OCI-LY3 (cell line): ENCODE data around the gene SRP9.
"Not testable (repeated sequence)": the region's sequence is repeated elsewhere in the genome, so short reads cannot be mapped to it uniquely, and the experiment has no call there.

Experiments used
- EZH2phosphoT487 ChIP-seq: fragments of 200-600 bp; shearing (Covaris generic); IDR thresholded peaks from 2 replicates; pipeline ENCODE4 v1.6.1; 2018; ENCODE audit warnings: antibody characterized with exemption, mixed run types, low read depth
- TF ChIP-seq, protein P1 (sequence below): fragments of 200-600, 300-600 bp; sonication (generic); IDR thresholded peaks from 2 replicates; pipeline ENCODE4 v1.5.1; 2014; ENCODE audit warnings: antibody characterized with exemption, low read length, low read depth

DNA sequence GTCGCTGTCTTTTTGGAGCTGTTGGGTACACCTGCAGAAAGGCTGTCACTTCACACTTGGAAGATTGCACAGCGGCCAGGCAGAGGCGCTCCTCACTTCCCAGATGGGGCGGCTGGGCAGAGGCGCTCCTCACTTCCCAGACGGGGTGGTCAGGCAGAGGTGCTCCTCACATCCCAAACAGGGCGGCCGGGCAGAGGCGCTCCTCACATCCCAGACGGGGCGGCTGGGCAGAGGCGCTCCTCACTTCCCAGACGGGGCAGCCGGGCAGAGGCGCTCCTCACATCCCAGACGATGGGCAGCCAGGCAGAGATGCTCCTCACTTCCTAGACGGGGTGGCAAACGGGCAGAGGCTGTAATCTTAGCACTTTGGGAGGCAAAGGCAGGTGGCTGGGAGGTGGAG lies 18.5 kb downstream of the SRP9 start:
- TF ChIP-seq, protein P1, sequence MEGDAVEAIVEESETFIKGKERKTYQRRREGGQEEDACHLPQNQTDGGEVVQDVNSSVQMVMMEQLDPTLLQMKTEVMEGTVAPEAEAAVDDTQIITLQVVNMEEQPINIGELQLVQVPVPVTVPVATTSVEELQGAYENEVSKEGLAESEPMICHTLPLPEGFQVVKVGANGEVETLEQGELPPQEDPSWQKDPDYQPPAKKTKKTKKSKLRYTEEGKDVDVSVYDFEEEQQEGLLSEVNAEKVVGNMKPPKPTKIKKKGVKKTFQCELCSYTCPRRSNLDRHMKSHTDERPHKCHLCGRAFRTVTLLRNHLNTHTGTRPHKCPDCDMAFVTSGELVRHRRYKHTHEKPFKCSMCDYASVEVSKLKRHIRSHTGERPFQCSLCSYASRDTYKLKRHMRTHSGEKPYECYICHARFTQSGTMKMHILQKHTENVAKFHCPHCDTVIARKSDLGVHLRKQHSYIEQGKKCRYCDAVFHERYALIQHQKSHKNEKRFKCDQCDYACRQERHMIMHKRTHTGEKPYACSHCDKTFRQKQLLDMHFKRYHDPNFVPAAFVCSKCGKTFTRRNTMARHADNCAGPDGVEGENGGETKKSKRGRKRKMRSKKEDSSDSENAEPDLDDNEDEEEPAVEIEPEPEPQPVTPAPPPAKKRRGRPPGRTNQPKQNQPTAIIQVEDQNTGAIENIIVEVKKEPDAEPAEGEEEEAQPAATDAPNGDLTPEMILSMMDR, result not testable (repeated sequence)
- not testable (repeated sequence) for TF ChIP-seq EZH2phosphoT487
